OCI-LY7 (cell line): ENCODE results near the gene RAB11FIP4. TPM values are rescaled to one million over a fixed set of nuclear protein-coding genes. Genes with fewer than 3 reads are reported as not detected.

Experiments
- BruUV-seq: library from RNA; stranded (reverse); fragments of 400-500 nt; replicated peaks from 2 replicates; lab custom pipeline; 2021; lab: Mats Ljungman, UMichigan
- CTCF ChIA-PET: fragments of 300-600 bp; sonication (Branson Sonifier 250); formaldehyde crosslinking; loops from one replicate; lab custom pipeline; 2022; ENCODE audit warnings: antibody characterized with exemption; ENCODE audit not compliant: unreplicated experiment; lab: Charles Lee
- POLR2A ChIA-PET: fragments of 300-600 bp; sonication (Branson Sonifier 250); formaldehyde crosslinking; loops from one replicate; lab custom pipeline; 2022; ENCODE audit warnings: antibody characterized with exemption; lab: Charles Lee
- DNase-seq: peaks from one replicate; pipeline ENCODE4 v3.0.0-alpha.2; 2015; ENCODE audit warnings: low spot score
- H2AFZ ChIP-seq: fragments of 200-600 bp; sonication (generic), shearing (Covaris generic); 2 replicates; pipeline ENCODE4 v1.6.1; 2014; ENCODE audit warnings: mild to moderate bottlenecking, antibody characterized with exemption, low read length, moderate library complexity
- H3K27ac ChIP-seq: fragments of 200-600 bp; sonication (generic); 2 replicates; pipeline ENCODE4 v1.5.1; 2014; ENCODE audit warnings: mixed run types, low read depth, mild to moderate bottlenecking, moderate library complexity, low read length, inconsistent platforms; ENCODE audit not compliant: poor library complexity, severe bottlenecking
- H3K36me3 ChIP-seq: fragments of 200-600 bp; sonication (generic); 2 replicates; pipeline ENCODE4 v1.6.1; 2014; ENCODE audit warnings: mild to moderate bottlenecking, antibody characterized with exemption, low read length, moderate library complexity, mixed read lengths; ENCODE audit not compliant: insufficient read depth
- H3K4me1 ChIP-seq: fragments of 200-600 bp; sonication (generic); 2 replicates; pipeline ENCODE4 v1.5.1; 2014; ENCODE audit warnings: mild to moderate bottlenecking, low read length; ENCODE audit not compliant: insufficient read depth, poor library complexity, severe bottlenecking
- H3K4me2 ChIP-seq: fragments of 200-600 bp; sonication (generic); 2 replicates; pipeline ENCODE4 v1.6.1; 2014; ENCODE audit warnings: mild to moderate bottlenecking, low read length
- H3K4me3 ChIP-seq: fragments of 200-600 bp; sonication (generic); 2 replicates; pipeline ENCODE4 v1.5.1; 2014; ENCODE audit warnings: mild to moderate bottlenecking, low read depth, low read length; ENCODE audit not compliant: poor library complexity, severe bottlenecking
- H3K79me2 ChIP-seq: fragments of 200-600 bp; sonication (generic); 2 replicates; pipeline ENCODE4 v1.6.1; 2016; ENCODE audit warnings: low read depth, mild to moderate bottlenecking, low read length, moderate library complexity, mixed read lengths; ENCODE audit not compliant: insufficient read depth
- H3K9me2 ChIP-seq: fragments of 200-600 bp; sonication (generic); 2 replicates; pipeline ENCODE4 v1.6.1; 2016; ENCODE audit warnings: mild to moderate bottlenecking, low read length, mixed read lengths; ENCODE audit not compliant: insufficient read depth
- H3K9me3 ChIP-seq: fragments of 200-600 bp; sonication (generic); 2 replicates; pipeline ENCODE4 v1.6.1; 2014; ENCODE audit warnings: mild to moderate bottlenecking, mixed run types, low read length, mixed read lengths
- H4K20me1 ChIP-seq: fragments of 200-600 bp; sonication (generic); 2 replicates; pipeline ENCODE4 v1.6.1; 2014; ENCODE audit warnings: mild to moderate bottlenecking, antibody characterized with exemption, low read length, moderate library complexity, mixed read lengths; ENCODE audit not compliant: insufficient read depth
- CTCF ChIP-seq: fragments of 200-600 bp; sonication (generic); conservative IDR thresholded peaks from 2 replicates; pipeline ENCODE4 v1.5.1; 2014; ENCODE audit warnings: mild to moderate bottlenecking, antibody characterized with exemption, low read length, moderate library complexity, mixed read lengths
- EZH2phosphoT487 ChIP-seq: fragments of 200-600 bp; sonication (generic); IDR thresholded peaks from 2 replicates; pipeline ENCODE4 v1.6.1; 2018; ENCODE audit warnings: low read depth, borderline replicate concordance, mild to moderate bottlenecking, mixed run types, antibody characterized with exemption, low read length, moderate library complexity, mixed read lengths
- intact Hi-C: fragments of 100-400 bp; cut with micrococcal nuclease; formaldehyde crosslinking; loops from one replicate; pipeline ENCODE4 v1.10.0; 2022; ENCODE audit not compliant: unreplicated experiment
- total RNA-seq, 2 experiments: library from RNA; depleted of rRNA in 1 of 2; stranded (reverse); fragments of >200 nt in 1 of 2; shearing (Covaris generic) in 1 of 2; gene quantifications; 2 replicates each; pipeline ENCODE4 v1.2.3, GENCODE V29; 2014 to 2022

RAB11FIP4 gene
- total RNA-seq, 2 experiments from 2014 or later: 5.8 to 15.0 TPM

- H3K27ac ChIP-seq: no peak overlapping the region
- CTCF ChIA-PET: no interaction called here
Measured at GRCh38 chr17:31513731-31514427, 122.4 kb downstream of the RAB11FIP4 start.

GRCh38 chr17:31515267-31515666, 123.8 kb downstream of the RAB11FIP4 start:
- POLR2A ChIA-PET: no interaction called here
- Histone ChIP-seq H3K4me2 (no peak overlapping the region), H3K9me3 (no peaks in the 10 kb centered on the region), H3K27ac (no peak overlapping the region), H3K4me3 (no peak overlapping the region), H3K4me1 (no peaks in the 10 kb centered on the region), H2AFZ (no peak overlapping the region), H3K36me3 (no peaks in the 10 kb centered on the region), H4K20me1 (no peaks in the 10 kb centered on the region), H3K9me2 (no peaks in the 10 kb centered on the region), H3K79me2 (no peaks in the 10 kb centered on the region)
- no TSS peak for BruUV-seq
- intact Hi-C loops: no loop called here
- CTCF ChIA-PET: no interaction called here
- TF ChIP-seq CTCF (no peak), EZH2phosphoT487 (no peak)
- no peak for DNase-seq

More at GRCh38 chr17:31513731-31514427, 122.4 kb downstream of the RAB11FIP4 start:
- no TSS peak for BruUV-seq
- H3K4me1 ChIP-seq: peaks cover 5% of the 10 kb centered on the region
- no peaks in the 10 kb centered on the region for H3K79me2 ChIP-seq
- no peak overlapping the region for H3K4me2 ChIP-seq
- DNase-seq: no peak
- TF ChIP-seq EZH2phosphoT487 (no peak), CTCF (no peak)
- intact Hi-C loops: no loop called here
- POLR2A ChIA-PET: no interaction called here
- no peak overlapping the region for H3K4me3 ChIP-seq
- no peaks in the 10 kb centered on the region for H3K9me2 ChIP-seq
- no peaks in the 10 kb centered on the region for H3K9me3 ChIP-seq
- H4K20me1 ChIP-seq: no peaks in the 10 kb centered on the region
- no peak overlapping the region for H2AFZ ChIP-seq
- no peaks in the 10 kb centered on the region for H3K36me3 ChIP-seq

- no TSS peak for BruUV-seq
- H4K20me1 ChIP-seq: no peaks in the 10 kb centered on the region
- no peak overlapping the region for H3K4me3 ChIP-seq
- no peaks in the 10 kb centered on the region for H3K4me1 ChIP-seq
- no peak overlapping the region for H3K4me2 ChIP-seq
- no peaks in the 10 kb centered on the region for H3K9me2 ChIP-seq
- no peaks in the 10 kb centered on the region for H3K36me3 ChIP-seq
- intact Hi-C loops: no loop called here
- DNase-seq: no peak
- no peak overlapping the region for H3K27ac ChIP-seq
- TF ChIP-seq CTCF: peak; percentile 63
- no peak for TF ChIP-seq EZH2phosphoT487
- H2AFZ ChIP-seq: no peak overlapping the region
- ChIA-PET POLR2A (no interaction called here), CTCF (no interaction called here)
- no peaks in the 10 kb centered on the region for H3K9me3 ChIP-seq
- H3K79me2 ChIP-seq: no peaks in the 10 kb centered on the region
Measured at GRCh38 chr17:31517524-31517923, 126.0 kb downstream of the RAB11FIP4 start.
